HL-60/S4 treated with phorbol 12-myristate 13-acetate at 8.2 ng/mL for 4 days and 3 days (cell line): ENCODE data around the gene SETD2.

ENCODE experiments used
- in situ Hi-C: fragments of 300-500 bp; cut with MboI; formaldehyde crosslinking; loops from 2 replicates; pipeline ENCODE4 v1.15.0; 2022; ENCODE audit warnings: low sequenced_read_pairs

The SETD2 gene

DNA sequence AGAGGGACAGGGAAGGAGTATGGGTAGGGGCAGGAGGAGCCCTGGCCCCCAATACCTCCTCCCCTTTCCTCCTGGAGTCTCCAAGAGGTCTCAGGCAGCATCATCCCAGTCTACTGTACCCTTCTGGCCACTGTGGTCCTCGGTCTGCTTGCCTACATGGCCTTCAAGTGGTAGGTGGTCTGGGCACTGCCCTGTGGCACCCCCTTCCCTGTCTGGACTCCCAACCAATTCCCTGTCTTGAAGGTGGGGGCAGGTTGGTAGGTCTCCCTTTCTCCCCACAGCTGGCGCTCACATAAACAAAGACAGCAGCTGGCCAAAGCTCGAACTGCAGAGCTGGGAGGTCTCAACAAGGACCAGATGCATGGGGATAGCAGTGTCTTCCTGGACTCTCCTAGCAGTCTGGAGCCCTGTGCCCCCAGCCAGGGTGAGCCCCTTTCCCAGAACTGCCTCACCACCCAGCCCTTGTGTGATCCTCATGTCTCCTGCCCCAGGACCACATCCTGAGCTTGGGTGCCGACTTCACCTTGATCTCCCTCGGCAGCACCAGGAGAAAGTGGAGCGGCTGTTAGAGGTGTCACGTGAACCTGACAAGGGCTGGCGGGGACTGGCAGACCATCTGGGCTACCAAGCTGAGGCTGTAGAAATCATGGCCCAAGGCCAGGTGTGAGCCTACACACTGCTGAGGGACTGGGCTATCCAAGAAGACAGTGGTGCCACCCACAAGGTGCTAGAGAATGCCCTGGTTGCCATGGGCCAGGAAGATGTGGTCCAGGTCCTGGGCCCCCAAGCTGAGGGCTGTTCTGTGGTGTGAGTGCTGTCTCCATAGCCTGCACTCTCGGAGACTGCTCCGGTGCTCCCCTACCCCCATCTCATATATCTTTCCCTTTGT lies 151.3 kb downstream of the SETD2 start:
- in situ Hi-C loops: no loop called here

DNA sequence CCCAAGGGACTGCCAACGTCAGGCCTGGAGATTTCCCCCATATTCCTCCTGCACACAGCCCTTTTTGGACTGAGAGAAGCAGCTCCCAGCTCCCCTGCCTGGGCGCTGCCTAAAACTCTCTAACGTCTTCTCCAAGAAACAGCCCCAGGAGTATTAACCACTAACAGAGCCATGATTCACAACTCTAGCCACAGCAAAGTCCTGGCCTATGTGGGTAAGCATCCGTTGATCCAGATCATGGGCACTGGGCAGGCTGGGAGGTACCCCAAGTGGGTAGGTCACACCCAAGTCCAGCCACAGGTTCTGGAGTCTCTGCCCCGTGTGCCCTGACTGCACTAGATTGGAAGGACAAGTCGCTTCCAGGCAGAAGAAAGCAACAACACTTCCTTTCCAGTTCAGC lies 152.5 kb downstream of the SETD2 start:
- in situ Hi-C loops: no loop called here

DNA sequence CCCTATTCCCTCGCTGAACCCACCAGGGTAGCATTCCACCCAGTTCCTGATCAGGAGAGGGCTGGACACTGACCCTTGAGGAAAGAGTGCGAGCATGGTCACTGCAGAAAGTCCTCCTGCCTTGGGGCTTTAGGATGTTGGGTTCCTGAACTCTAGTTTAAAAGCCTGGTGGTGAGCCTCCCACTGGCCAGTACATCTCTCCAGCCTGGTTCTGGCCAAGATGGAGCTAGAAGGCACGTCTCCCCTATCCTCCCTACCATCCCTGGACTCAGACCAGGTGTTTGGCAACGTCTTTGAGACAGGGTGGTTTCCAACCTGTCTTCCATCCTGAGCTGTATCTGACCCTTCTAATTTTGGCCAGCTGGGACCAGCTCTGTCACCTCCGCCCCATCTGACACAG lies 153.0 kb downstream of the SETD2 start:
- in situ Hi-C loops: no loop called here

- in situ Hi-C loops: no loop called here
Measured at GRCh38 chr3:47010111-47010712, 153.7 kb downstream of the SETD2 start.

DNA sequence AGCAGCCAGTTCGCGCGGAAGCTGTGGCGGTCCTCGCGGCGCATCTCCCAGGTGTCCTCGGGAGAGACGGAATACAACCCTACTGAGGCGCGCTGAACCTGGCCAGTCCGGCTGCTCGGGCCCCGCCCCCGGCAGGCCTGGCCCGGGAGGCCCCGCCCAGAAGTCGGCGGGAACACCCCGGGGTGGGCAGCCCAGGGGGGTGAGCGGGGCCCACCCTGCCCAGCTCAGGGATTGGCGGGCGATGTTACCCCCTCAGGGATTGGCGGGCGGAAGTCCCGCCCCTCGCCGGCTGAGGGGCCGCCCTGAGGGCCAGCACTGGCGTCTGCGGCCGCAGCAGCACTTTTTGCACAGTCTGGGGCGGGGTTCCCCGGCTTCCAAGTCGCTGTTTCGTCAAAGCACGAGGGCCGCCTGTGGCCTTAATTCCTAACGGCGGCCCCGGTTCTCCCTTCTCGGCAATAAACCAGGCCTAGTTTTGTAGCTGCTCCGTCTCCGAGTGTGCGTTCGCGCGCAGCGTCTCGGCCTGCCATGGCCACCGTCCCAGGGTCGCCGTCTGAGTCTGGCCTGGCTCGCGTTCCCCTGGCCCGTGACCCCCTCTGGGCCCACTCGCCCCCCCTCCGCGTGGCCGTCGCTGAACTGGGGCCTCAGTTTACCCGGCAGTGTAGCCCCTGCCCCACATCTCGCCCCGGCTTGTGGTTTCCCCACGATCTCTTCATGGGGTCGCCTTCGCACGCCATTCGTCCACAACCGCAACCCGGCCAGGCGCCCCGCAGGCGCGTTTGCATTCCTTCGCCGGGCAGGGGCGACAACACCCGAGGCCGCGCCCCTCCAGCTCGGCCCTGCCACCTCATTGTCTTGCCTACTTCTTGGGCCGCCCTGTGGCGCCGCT lies 154.4 kb downstream of the SETD2 start:
- in situ Hi-C loops: no loop called here

GRCh38 chr3:47008851-47009224 lies 155.1 kb downstream of the SETD2 start:
- in situ Hi-C loops: no loop called here

DNA sequence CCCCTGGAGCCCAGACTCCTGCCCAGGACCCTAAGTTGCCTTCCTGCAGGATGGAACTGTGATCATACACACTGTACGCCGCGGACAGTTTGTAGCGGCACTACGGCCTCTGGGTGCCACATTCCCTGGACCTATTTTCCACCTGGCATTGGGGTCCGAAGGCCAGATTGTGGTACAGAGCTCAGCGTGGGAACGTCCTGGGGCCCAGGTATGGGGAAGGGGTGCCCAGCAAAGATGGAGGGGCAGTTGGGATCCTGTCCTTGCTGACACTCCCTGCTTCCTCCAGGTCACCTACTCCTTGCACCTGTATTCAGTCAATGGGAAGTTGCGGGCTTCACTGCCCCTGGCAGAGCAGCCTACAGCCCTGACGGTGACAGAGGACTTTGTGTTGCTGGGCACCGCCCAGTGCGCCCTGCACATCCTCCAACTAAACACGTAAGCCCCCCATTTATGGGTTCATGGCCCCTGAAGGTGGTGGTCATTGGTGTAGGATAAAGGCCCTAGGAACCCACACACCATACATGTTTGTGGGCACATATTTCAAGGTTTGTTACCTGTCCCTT lies 155.6 kb downstream of the SETD2 start:
- in situ Hi-C loops: no loop called here

DNA sequence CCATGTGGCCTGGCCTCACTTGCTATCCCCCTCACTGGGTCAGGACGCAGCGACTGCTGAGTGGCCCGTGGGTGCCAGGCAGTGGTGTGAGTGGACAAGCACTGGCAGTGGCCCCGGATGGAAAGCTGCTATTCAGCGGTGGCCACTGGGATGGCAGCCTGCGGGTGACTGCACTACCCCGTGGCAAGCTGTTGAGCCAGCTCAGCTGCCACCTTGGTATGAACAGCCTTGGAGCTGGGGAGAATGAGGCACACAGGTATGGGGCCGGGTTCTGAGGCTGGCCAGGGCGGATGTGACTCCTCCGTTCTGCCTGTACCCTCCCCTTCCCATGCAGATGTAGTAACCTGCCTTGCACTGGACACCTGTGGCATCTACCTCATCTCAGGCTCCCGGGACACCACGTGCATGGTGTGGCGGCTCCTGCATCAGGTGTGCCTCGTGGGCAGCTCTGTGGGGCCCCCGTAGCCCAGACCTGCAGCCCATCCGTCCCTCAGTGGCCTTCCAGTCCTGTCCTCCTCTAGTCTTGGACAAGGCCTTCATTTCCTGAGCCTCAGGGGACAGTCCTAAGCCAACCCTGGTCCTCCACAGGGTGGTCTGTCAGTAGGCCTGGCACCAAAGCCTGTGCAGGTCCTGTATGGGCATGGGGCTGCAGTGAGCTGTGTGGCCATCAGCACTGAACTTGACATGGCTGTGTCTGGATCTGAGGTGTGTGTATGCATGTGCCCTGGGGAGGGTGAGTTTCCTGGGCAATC lies 156.3 kb downstream of the SETD2 start:
- in situ Hi-C loops: no loop called here

- in situ Hi-C loops: no loop called here
Measured at GRCh38 chr3:47007001-47007400, 156.9 kb downstream of the SETD2 start.

DNA sequence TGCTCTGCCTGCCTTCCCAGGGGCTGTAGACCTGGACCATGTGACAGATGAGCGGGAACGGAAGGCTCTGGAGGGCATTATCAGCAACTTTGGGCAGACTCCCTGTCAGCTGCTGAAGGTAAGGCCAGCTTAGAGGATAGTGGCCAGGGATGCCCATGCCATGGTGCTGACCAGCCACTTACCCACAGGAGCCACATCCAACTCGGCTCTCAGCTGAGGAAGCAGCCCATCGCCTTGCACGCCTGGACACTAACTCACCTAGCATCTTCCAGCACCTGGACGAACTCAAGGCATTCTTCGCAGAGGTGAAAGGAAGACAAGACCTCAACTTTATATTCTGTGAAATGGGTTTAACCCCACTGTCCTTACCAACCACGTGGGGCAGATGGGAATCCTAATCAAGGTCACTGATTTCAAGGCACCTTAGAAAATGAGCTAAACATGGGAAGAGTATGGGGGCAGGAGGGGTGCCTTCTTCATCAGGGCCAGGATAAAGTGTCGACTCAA lies 157.7 kb downstream of the SETD2 start:
- in situ Hi-C loops: no loop called here

DNA sequence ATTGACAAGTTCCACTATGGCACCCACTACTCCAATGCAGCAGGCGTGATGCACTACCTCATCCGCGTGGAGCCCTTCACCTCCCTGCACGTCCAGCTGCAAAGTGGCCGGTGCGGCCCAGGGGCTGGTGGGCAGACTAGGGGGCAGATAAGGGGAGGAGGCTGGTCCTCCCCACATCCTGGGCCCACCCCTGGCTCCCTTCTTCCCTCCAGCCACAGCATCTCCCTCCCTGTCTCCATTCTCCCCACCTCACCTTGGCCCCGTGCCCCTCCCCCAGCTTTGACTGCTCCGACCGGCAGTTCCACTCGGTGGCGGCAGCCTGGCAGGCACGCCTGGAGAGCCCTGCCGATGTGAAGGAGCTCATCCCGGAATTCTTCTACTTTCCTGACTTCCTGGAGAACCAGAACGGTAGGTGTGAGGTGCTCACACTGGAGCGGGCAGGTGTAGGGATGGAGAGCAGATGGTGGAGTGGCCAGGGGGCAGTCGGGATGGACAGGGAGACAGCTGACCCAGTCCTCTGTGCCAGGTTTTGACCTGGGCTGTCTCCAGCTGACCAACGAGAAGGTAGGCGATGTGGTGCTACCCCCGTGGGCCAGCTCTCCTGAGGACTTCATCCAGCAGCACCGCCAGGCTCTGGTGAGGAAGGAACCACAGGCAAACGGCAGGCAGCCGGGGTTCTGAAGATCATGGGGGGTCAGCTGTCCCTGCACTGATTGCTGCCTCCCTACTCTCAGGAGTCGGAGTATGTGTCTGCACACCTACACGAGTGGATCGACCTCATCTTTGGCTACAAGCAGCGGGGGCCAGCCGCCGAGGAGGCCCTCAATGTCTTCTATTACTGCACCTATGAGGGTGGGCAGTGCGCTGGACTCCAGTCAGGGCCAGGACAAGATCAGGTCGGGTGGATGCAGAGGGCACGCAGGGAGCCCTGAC lies 158.4 kb downstream of the SETD2 start:
- in situ Hi-C loops: no loop called here

GRCh38 chr3:47004369-47005211 lies 159.3 kb downstream of the SETD2 start:
- in situ Hi-C loops: no loop called here

DNA sequence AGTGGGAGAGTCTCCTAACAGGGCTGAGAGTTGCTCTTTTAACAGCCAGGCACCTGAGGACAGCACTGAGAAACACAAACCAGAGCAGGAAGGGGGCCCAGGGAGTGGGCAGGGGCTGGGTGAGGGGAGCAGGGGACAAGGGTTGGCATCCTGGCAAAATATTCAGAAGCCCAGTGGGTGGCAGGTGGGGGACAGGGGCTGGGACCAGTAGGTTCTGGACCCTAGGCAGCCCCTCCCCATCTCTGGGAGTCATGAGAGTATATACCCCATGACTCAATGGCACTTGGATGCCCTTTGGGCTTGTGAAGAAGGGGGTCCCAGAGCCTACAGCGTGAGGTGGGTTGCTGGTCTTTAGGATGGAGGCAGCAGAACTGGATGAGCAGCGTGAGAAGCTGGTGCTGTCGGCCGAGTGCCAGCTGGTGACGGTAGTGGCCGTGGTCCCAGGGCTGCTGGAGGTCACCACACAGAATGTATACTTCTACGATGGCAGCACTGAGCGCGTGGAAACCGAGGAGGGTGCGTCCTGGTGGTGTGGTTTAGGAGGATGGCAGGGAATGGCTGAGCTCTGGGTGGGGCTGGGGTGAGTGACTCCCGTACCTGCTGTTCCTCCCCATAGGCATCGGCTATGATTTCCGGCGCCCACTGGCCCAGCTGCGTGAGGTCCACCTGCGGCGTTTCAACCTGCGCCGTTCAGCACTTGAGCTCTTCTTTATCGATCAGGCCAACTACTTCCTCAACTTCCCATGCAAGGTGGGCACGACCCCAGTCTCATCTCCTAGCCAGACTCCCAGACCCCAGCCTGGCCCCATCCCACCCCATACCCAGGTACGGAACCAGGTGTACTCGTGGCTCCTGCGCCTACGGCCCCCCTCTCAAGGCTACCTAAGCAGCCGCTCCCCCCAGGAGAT lies 160.2 kb downstream of the SETD2 start:
- in situ Hi-C loops: no loop called here

- in situ Hi-C loops: no loop called here
Measured at GRCh38 chr3:47003056-47003410, 160.9 kb downstream of the SETD2 start.

DNA sequence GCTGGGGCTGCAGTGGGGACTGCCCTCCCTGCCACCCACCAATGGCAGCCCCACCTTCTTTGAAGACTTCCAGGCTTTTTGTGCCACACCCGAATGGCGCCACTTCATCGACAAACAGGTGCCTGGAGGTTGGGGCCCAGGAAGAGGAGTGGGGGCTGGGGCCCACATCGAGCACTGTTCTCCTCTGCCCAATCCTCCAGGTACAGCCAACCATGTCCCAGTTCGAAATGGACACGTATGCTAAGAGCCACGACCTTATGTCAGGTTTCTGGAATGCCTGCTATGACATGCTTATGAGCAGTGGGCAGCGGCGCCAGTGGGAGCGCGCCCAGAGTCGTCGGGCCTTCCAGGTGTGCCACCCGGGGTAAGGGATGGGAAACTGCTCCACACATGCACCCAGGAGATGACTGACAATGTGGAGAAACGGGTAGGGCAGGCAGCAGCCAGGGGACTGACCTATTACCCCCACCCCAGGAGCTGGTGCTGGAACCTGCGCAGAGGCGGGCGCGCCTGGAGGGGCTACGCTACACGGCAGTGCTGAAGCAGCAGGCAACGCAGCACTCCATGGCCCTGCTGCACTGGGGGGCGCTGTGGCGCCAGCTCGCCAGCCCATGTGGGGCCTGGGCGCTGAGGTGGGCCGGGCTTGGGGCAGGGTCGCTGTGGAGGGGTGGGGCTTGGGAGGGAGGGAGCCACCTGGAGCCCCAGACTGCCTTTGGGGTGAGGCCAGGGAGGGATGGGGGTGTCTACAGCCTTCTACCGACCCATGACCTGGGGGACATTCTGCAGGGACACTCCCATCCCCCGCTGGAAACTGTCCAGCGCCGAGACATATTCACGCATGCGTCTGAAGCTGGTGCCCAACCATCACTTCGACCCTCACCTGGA lies 161.5 kb downstream of the SETD2 start:
- in situ Hi-C loops: no loop called here

- in situ Hi-C loops: no loop called here
Measured at GRCh38 chr3:47001731-47002170, 162.2 kb downstream of the SETD2 start.
